ENCODE results near the gene WWC2.

DNA sequence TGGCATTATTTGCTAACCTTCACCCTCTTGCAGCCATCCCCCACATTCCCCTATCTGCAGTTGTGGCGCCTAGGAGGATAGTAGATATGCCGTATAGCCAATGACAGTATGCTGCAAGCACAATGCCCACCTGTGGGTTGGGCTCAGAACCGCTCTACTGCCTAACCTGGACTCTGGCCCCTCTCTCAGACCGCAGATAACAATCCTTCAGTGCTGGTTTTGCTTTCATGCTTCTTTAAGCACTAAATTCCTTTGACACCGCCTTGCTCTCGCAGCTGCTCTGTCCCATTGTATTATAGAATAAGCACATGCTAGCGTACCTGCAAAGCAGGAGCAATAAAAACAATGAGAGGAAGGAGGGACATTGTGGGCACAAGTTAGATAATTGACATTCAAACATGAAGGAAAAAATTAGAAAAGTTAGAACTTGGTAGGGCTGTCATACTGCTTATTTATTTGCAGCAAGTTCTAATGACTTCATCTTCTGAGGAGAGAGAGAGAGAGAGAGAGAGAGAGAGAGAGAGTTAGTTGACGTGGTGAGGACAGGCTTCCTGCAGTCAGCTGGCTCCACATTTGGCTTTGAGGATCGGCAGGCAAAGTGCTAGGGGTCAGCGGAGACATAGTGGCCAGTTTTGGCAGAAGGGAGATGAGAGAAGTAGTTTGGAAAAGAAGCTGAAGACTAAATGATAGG, 55.8 kb downstream of the WWC2 start:
- TF ChIP-seq, protein P1, sequence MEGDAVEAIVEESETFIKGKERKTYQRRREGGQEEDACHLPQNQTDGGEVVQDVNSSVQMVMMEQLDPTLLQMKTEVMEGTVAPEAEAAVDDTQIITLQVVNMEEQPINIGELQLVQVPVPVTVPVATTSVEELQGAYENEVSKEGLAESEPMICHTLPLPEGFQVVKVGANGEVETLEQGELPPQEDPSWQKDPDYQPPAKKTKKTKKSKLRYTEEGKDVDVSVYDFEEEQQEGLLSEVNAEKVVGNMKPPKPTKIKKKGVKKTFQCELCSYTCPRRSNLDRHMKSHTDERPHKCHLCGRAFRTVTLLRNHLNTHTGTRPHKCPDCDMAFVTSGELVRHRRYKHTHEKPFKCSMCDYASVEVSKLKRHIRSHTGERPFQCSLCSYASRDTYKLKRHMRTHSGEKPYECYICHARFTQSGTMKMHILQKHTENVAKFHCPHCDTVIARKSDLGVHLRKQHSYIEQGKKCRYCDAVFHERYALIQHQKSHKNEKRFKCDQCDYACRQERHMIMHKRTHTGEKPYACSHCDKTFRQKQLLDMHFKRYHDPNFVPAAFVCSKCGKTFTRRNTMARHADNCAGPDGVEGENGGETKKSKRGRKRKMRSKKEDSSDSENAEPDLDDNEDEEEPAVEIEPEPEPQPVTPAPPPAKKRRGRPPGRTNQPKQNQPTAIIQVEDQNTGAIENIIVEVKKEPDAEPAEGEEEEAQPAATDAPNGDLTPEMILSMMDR (IDR thresholded peaks at IDR 0.05; ENCODE audit: low read depth, low read length, poor library complexity, severe bottlenecking) = no peak
- no peak for TF ChIP-seq EZH2phosphoT487 (IDR thresholded peaks at IDR 0.05; ENCODE audit: borderline replicate concordance, low read length)

Measured in DOHH2 (cell line).